NCI-H524 treated with DMSO at 0.1 percent for 48 hours (cell line): ENCODE measurements around the gene SLC2A9.

Experiments used
- DNase-seq: peaks from one replicate; lab custom pipeline; 2025; lab: John Stamatoyannopoulos, UW

SLC2A9 gene

DNA sequence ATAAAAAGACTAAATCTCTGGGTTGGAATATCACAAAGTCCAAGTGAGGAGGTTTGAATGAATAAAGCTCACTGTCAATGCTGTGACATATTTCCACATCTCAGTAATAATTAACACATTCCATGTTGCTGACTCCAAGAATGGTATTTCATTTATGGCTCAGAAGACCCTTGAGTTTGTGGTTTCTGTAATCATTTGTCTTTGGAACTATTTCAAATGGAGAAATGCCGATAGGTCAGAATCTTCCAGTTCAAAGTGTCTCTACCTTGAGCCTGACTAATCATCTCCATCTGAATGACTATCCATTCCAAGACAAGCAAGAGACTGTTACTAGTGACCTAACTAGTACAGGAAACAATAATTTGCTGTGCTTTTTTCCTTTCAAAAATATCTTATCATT is 24.2 kb upstream of the SLC2A9 start:
- no peak for DNase-seq

DNA sequence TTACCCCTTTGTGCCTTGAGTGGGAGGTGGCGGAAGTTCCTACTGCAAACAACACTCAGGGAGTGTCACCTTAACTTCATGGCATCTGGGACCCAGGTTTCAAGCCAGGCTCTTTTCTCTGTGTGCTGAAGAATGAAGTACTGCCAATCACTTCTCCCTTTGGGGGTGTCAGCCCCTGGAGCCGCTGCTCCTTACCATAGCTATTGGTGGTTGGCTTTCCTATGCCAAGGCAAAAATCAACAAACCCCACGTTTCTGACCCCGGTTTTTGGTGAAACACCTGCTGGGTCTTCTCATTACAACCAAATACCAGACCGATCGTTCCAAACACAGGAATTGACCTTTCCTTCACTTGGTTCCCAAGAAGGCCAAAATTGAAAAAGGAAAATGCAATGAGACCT is 19.7 kb upstream of the SLC2A9 start:
- DNase-seq = no peak

DNA sequence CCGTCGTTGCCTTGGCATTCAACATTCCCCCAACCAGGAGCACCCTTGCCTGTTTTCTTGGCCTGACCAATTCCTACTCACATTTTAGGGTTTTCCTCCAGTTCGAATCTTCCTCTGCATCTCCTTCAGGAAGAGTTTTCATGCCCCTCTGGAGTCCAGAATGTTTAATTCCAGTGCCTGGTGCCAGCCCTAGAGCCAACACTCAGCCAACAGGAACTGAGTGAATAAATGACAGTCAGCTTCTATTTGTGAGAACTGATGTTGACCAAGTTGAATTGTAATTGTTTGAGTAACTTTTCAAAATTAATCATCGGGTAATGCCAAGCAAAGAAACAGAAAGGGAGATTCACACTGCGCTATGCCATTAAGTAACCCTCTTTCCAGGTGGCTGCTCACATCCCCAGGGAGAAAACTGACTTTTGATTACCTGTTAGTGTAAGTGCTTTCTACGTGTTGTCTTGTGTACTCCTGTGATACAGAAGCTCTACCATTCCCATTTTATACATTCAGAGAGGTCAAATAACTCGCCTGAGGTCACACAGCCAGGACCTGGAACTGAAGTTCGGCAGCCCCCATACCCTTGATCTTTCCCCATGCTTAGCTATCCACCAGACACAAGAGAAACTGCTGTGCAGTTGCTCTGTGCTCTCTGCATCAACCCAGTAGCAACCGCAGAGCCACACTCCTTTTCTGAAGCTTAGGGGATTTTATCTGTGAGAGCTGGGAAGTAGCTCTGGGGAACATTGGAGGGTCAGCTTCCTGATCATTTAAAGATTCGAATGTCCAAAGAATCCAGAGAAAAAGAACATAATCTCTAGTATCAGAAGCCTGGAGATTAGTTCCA is 19.0 kb upstream of the SLC2A9 start:
- no peak for DNase-seq

DNA sequence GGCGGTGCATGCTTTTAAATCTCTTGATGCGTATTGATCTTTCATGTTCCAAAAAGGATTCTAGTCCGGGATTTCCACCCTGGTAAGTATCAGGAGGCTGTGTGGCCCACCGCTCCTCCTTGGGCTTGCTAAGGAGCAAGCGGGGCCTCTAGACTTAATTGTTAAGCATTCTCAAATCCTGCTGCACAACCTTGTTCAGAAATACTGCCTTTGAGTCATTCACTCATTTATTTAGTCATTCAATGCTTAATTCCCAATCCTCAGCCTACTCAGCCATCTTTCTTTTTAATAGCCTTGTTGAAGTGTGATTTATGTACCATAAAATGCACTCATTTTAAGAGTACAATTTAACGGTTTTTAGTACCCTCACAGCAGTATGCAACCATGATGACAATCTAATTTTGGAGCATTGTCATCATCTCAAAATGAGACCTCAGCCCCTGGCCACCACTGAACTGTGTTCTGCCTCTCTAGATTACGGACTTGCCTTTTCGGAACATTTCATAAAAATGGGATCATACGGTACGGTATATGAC is 15.6 kb upstream of the SLC2A9 start:
- no peak for DNase-seq

DNA sequence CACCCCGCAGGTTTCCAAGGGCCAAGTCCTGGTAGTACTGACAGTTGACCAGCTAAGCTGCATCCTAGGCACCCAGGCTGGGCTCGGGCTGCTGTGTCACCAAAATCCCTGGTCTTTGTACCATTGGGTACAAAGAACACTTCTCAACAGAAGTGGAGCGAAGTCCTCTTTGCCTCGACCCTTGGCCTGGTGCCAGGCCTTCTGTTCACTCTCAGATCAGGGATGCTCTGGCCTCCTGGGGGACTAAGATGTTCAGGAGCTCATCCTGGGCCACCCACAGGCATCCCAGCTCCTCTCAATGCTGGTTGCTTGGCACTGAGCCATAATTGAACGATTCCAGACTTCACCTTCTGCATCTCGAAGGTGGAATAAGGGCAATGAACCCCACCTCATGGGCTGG is 13.8 kb upstream of the SLC2A9 start:
- DNase-seq = peak; percentile 14

DNA sequence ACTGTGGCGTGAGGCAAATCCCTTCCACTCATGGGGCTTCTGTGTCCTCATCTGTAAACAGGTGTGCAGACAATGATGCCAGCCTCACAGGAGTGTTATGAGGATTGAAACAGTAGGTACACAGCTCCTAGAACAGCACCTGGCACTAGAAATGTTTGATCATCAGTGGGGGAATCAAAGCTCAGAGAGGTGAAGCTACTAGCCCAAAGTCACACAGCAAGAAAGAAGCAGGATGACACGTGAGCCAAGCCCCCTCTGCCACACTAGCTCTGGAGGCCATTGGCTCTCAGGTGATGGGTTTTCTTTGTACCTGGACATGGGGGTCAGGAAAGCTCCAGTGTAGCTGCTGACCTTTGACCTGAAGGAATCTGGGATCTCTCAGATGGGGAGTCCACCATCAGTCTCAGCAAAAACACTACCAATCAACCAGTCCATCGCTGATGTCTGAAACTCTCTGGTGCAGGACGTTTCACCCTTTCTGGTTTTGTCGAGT is 13.4 kb upstream of the SLC2A9 start:
- DNase-seq = no peak

DNA sequence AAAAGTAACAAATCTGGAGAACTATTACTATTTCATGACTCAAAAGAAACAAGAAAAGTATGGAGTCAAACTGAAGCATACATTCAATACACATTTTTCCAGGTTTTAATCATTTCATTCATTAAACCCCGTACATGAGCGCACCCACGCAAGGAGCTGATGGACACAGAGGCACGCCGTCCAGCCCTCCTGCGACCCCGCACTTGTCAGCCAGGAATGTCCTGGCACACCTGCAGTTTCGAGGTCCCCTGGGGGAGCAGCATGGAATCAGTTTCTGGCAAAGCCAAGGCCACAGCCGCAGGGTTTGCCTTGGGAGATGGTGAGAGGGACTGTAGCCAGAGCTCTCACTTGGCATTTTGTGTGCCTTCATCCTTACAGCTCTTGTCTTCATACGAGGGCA is 12.8 kb upstream of the SLC2A9 start:
- DNase-seq = no peak

DNA sequence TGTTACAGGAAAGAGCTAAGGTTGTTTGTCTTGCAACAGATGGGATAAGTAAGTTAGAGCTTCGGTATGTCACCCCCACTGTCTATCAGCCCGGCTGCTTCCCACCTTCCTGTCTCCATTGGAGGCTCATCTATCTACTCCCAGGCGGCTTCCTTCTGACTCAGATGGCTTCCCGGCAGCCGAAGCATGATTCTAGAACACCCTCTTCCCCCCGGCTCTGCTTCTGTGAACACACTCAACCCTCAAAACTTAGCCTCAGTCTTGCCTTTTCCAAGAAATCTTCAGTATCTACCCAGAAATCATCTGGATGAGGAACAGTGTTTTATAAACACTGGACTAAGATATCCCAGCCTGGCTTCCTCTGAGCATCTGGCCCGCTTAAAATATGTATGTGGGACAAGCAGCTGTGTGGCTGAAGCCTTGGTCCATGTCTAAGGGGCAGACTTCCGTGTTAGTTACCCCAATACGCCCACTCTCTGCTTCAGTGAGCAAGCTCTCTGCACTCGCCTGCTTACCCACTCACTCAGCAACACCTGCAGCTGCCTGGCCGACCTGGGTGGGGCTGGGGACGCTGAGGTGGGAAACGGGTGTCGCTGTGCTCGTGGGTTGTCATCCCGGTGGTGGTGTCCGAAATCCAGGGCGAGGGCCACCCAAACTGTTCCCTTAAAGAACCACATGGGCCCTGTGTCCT is 12.0 kb upstream of the SLC2A9 start:
- DNase-seq = peak; percentile 4

DNA sequence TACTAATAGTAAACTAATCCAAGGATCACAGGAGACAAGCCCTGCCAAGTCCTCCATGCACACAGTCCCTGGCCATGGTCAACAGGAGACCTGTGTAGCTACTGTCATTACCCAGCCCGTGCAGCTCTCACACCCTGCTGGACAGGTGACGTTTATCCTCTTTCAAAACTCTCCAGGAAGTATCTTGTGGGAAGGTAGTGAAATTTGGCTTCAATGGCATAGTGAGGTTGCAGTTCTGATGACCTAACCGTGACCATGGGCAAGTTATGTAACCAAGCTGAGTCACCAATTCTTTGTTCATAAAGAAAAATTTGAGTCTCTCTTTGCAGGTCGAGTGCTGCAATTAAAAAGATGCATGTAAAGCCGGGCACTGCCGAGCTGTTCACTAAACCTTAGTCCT is 11.3 kb upstream of the SLC2A9 start:
- DNase-seq = no peak

DNA sequence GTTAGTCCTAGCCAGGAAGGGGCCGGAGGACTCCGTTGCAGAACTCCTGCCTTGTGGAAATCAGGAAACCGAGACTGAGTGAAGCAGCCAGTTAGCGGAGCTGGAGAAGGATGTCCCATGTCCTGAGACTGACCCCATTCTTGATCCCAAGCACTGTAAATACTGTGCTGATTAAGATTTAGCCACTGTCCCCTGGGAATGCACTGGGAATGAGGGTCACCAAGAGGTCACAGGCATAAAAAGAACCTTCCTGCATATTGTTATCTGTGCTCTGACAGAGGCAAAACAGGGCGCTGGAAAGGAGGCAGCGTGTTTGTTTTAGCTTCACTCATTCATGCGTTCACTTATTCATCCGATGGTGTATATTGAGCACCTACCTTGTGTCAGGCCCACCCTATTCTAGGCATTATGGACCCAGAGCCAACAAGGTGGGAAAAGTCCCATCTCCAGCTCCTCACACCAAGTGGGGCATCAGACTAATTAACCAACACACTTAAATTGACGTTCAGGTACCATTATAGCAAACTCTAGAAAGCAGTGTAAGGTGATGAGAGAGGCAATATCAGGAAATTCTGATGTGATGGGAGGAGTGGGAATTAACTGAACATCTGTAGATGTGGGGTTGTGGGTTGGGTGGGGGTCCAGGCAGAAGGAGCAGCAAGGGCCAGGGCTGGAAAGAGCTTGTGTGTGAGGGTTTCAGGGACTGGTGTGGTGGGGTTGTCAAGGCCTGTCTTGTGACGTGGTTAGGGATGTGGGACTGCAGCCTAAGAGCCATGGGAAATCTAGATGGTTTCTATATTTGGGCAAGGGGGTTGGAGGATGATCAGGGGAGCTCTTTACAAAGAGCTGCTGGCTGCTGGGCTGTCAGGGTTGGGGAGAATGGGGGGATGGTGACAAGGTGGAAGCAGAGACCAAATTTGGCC is 10.6 kb upstream of the SLC2A9 start:
- DNase-seq = no peak

DNA sequence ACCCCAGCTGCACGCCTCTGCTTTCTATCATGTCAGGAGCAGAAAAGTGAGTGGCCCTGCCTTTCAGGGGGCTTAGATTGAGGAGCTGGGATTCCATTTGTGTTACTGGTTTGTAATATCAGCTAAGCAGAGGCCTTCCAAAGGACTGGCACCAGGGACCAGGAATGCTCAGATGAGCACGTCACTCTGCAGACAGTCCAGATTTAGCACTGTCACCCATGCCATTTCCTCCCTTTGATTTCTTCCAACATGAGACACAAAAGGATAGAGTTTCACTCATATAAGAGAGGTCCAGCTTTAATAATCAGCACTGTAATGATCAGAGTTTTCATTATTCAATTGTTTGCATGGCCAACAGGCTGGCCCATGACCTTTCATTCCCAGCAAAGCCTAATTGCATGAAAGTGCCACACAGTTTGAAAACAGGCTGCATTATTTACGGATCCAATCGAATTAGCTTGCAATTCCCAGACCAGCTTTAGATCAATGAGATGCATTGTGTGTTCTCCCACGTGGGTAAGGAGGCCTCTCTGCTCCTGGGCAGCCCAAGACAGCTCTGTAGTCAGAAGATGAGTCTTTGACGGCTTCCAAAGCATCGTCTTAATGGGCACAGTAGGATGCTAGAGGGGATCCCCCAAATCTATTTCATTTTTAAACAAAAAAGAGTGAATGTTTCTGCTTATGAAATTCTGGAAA is 9.8 kb upstream of the SLC2A9 start:
- no peak for DNase-seq

DNA sequence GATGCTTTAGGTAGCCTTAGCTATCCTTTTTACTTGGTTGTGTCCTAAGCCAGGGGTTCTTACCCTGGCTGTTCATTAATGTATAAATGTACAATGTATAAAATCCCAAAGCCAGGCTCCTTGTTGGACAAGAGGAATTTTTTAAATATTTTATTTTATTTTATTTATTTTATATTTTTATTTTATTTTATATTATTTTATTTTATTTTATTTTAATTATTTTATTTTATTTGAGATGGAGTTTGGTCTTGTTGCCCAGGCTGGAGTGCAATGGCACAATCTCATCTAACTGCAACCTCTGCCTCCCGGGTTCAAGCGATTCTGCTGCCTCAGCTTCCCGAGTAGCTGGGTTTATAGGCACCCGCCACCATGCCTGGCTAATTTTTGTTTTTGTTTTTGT is 8.1 kb upstream of the SLC2A9 start:
- no peak for DNase-seq

DNA sequence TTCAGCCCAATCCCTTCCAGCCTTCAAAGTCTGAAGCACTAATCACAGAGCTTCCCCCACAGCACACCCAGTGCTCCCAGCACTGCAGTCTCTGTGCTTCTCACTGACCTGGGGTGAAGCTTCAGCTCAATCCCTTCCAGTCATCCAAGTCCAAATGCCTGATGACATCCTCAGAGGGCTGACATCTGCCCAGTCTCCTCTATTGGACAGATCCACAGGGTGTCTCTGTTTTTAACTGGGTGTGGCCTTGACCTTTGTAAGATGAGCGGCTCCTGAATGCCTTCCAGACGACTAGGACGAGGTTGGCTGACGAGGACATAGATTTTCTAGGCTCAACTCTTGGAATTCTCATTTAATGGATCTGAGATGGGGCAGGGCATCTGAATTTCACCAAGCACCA is 7.6 kb upstream of the SLC2A9 start:
- no peak for DNase-seq

DNA sequence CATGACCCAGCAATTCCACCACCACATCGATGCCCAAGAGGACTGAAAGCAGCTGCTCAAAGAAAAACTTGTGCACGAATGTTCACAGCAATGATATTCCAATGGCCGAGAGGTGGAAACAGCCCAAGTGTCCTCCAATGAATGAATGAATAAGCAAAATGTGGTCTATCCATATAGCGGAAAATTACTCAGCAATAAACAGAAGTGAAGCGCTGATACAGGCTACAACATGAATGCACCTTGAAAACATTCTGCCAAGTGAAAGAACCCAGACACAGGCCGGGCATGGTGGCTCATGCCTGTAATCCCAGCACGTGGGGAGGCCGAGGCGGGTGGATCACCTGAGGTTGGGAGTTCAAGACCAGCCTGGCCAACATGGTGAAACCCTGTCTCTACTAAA is 5.2 kb upstream of the SLC2A9 start:
- no peak for DNase-seq

DNA sequence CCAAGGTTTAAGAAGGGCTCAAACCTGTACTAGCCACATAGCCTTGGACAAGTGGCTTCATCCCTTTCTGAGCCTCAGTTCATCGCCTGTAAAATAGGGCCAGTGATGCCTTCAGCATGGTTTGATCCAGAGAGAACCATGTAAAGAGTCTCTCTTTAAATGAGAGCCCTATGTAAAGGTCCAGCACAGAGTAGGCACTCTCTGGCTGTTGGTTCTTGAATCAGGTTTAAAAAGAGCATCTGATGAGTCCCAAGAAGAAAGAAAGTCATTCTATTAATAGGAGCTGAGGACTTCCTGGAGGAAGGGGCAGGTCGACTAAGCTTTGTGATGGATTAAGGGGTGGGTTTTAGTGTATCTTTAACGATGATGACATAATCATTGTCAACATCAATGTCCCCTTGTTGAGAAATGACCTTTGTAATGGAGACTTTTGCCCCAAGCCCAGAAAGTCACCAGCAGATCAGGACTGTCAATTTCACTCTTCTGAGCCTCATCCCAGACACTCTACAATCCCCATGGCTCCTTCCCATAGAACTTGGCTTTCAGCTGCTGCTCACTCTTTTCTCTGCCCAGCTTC is 4.0 kb upstream of the SLC2A9 start:
- DNase-seq = no peak

DNA sequence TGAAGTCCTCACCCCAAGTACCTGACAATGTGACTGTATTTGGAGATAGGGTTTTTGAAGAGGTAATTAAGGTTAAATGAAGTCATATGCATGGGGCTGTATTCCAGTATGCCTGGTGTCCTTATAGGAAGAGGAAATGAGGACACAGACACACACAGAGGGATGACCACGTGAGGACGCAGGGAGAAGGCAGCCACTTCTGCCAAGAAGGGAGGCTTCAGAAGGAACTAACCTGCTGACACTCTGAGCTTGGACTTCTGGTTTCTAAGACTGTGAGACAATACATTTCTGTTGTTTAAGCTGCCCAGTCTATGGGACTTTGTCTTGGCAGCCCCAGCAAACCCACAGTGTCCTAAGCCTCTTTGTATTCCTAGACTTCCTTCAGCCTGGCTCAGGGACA is 3.0 kb upstream of the SLC2A9 start:
- DNase-seq = no peak

DNA sequence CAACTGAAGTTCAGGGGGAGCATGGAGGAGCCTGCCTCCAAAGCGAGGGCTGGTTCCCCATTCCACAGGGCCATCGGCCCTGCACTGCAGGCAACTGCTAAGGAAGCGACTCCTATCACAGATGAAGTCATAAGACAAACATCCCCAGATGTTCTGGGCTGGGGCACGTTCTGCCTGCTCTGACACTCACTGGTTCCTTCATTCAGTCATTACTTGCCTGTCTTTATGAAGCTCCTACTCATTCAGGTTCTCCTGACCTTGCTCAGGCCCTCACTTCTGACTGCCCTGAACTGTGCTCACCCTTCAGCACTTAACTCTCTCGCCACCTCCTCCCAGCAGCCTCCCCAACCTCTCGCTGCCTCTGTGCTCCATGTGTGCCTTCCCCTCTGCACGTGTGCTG is 2.5 kb upstream of the SLC2A9 start:
- DNase-seq = no peak

DNA sequence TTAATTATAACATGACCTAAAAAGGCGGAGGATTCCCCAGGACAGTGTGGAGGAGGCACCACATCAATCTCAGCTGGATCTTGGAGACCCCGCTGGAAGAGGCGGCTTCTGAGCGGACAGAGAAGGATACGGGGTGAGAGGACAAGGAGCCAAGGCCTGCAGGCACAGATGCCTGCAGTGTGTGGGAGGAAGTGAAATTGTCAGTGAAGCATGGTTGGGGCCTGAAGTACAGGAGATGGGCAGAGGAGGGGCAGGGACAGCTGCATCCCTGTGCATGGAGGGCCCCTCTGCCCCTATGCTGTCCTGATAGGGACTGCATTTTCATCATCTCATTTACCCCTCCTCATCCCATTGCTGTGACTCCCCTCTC is 1.7 kb upstream of the SLC2A9 start:
- no peak for DNase-seq

DNA sequence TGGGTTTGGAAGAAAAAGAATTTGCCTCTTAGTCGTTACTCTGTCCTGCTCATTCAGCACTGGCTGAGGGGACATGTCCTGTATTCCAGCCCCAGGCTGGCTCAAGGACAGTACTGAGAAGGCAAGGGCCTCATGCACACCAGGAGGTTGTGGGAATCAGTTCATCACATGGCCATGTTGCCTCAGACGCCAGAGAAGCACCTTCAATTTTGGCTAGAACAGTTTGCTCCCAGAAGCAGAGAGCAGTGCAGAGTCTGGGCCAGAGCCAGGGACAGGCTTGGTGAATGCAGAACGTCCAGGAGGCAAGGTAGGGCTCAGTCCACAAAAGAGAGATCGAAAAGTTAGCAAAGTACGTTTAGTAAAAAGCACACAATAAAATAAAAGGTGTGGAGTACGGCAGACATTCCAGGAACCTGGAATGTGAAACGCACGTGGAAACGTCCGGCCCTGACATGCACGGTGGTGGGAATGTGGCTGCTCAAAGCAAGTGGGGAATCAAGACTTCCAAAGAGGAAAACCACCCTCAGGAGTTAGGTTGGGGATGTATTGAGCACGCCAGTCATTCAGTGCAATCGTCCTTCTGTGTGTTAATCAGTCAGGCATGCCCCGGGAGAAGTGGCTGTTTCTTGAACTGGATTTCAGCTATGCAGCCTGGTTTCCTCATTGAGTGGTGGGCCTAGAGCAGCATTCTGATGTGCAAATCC is 1.2 kb upstream of the SLC2A9 start:
- DNase-seq = no peak

DNA sequence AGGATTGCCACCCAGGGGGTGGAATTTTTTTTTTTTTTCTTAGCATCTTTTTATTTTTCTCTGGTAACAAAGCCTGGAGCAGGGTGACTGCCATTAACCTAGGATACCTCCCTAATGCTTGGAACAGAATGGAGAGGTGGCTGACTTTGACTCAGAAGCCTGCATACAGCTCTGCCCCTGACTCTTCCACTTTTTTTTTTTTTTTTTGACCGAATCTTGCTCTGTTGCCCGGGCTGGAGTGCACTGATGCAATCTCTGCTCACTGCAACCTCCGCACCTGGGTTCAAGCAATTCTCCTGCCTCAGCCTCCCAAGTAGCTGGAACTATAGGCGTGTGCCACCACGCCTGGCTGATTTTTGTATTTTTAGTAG is 341 bp upstream of the SLC2A9 start:
- DNase-seq = no peak

DNA sequence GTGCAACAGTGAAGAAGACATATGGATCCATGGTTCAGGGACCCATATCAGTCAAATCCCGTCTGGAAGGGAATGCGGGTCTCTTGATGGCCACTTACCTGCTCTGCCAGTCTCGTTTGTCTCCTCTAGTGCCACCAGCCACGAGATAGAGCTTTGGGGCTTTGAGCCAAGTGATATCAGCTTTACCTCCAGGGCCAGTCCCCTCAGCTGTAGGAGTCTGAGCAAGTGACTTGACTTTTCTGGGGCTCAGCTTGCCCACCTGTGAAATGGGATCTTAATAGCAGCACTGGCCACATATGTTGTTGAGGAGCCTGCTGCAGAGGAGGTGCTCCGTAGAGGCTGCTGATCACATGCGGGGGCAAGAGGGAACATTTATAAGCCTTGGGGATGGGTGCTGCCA is 1.2 kb downstream of the SLC2A9 start:
- DNase-seq = no peak
